ENCODE data around the gene TMEM245. TPM values are rescaled to one million over a fixed set of nuclear protein-coding genes. Genes with fewer than 3 reads are reported as not detected.
A peak's percentile ranks its signal among the peaks of the same experiment; 100 is the strongest.

Gene TMEM245
- total and polyA plus RNA-seq, 5 experiments from 2014 or later: 16.3 to 72.4 (median 29.2) TPM

DNA sequence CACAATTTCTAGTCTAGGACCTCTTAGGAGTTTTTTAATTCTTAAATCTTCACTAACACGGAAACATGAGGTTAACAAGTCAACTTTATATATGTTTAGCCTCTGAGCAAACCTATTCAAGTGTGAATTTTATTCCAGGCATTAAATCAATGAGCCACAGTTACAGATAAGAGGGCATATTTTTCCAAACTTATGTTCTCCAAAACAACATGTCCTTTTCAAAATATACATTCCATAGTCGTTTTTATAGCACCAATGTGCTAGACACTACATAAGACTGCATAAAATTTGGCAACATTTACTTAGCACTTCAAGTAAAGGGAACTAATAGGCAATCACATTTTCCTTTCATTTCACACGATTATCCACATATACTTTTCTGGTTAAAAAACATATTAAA, 6.5 kb downstream of the TMEM245 start:
- Mint-ChIP-seq H3K36me3 (peaks cover 0 to 21% (median 0%) of the 10 kb centered on the region in 3 donors), H3K27ac (peak overlapping the region in 7 of 10 donors; percentile 11 to 92 (median 60)), H3K9me3 (no peaks in the 10 kb centered on the region), H3K4me1 (peaks cover 37 to 96% (median 87%) of the 10 kb centered on the region in 4 donors), H3K4me3 (peak overlapping the region in 5 of 10 donors; percentile 9 to 57 (median 42)), H3K27me3 (no peaks in the 10 kb centered on the region)
- POLR2A ChIA-PET: no interaction called here
- DNase-seq: no peak
- no peak for ATAC-seq

DNA sequence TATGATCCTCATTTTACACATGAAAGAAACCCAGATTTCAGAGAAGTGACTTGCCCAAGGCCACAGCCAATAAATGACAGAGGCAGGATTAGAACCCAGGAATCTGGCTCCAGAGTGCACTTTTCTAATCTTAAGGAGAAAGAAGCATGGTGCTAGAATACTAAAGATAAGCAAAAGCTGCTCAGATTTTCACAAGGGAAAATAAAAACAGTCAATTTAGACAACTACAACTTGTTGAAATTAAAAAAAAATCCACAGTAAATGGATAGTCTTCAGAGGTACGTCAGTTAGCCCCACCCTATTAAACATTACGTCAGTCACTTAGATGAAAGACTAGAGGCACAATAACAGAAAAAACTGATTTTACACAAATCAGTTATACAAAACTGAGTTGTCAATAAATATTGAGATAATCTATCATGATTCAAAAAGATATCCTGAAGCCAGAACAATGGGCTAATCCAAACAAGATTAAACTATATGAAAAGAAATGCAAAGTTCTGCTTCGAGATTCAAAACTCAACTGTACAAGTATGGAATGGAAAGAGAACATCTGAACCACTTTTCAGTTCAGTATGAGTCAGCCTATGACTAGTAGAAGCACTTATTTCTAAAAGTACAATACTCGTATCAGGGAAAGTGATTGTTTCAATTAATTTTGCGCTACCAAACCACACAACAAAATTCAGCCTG, 9.3 kb downstream of the TMEM245 start:
- Mint-ChIP-seq H3K9me3 (no peaks in the 10 kb centered on the region), H3K27me3 (no peaks in the 10 kb centered on the region), H3K4me3 (peak overlapping the region in 9 of 10 donors; percentile 16 to 86 (median 68)), H3K36me3 (peaks cover 0 to 26% (median 3%) of the 10 kb centered on the region in 3 donors), H3K4me1 (peaks cover 35 to 89% (median 77%) of the 10 kb centered on the region in 4 donors), H3K27ac (peak overlapping the region; percentile 63 to 94 (median 88))
- POLR2A ChIA-PET: interaction anchor here (1.0 to 3.4 kb wide), 2 partner anchors 8 to 9 kb away, joined by 3 to 20 read pairs; partner anchors contain the start of gene TMEM245
- ATAC-seq (peak; percentile 72 to 85), DNase-seq (peak in 4 of 10 donors; percentile 25 to 51 (median 42))

DNA sequence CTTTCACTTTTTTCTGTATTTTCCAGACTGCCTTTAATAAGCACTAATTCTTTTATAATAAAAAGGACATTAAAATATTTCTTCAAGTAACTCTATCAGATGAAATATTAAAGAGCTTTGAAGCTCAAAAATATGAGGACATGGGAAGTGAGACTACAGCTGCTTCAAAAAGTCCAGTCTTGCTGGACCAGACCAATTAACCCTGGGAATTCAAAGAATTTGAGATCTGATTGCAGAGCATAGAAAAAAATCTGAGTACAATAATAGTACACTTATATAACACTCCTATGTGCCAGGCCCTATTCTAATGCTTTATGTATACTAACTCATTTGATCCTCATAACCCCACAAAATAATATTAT, 9.8 kb downstream of the TMEM245 start:
- POLR2A ChIA-PET: interaction anchor here (3.4 kb wide), 1 partner anchor 9 kb away, joined by 20 read pairs; the partner anchor contains the start of gene TMEM245
- peaks cover 0 to under 1% (median 0%) of the 10 kb centered on the region in 9 donors for H3K9me3 Mint-ChIP-seq
- peaks cover 35 to 86% (median 75%) of the 10 kb centered on the region in 4 donors for H3K4me1 Mint-ChIP-seq
- peaks cover 0 to 28% (median 8%) of the 10 kb centered on the region in 3 donors for H3K36me3 Mint-ChIP-seq
- H3K27me3 Mint-ChIP-seq: no peaks in the 10 kb centered on the region
- DNase-seq: no peak
- H3K27ac Mint-ChIP-seq: peak overlapping the region; percentile 63 to 94 (median 88)
- H3K4me3 Mint-ChIP-seq: peak overlapping the region in 9 of 10 donors; percentile 16 to 86 (median 68)
- ATAC-seq: no peak

DNA sequence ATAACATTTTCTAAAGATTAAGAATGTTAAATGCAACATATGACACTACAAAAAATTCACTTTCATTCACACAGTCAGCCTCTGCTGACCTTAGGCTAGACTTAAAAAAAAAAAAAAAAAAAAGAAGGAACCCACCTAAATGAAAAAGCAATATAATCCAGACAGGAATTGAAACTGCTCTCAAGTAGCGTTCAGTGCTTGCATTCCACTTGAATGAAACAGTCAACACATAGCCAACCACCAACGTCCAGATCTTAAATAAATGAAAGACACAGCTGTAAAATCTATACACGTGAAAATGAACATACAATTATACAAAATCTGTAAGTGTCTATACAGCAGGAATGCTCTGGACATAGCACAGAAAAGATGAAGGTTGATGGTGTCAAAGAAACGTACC, 11.4 kb downstream of the TMEM245 start:
- Mint-ChIP-seq H3K27me3 (no peaks in the 10 kb centered on the region), H3K27ac (peak overlapping the region in 8 of 10 donors; percentile 52 to 93 (median 86)), H3K9me3 (peaks cover 0 to 8% (median 4%) of the 10 kb centered on the region in 9 donors), H3K4me3 (peak overlapping the region in 6 of 10 donors; percentile 2 to 86 (median 41)), H3K36me3 (peaks cover 9 to 30% (median 18%) of the 10 kb centered on the region in 3 donors), H3K4me1 (peaks cover 32 to 72% (median 67%) of the 10 kb centered on the region in 4 donors)
- no peak for ATAC-seq
- POLR2A ChIA-PET: interaction anchor here (1.3 to 3.4 kb wide), 2 partner anchors 11 kb away, joined by 9 to 20 read pairs; partner anchors contain the start of gene TMEM245
- no peak for DNase-seq

DNA sequence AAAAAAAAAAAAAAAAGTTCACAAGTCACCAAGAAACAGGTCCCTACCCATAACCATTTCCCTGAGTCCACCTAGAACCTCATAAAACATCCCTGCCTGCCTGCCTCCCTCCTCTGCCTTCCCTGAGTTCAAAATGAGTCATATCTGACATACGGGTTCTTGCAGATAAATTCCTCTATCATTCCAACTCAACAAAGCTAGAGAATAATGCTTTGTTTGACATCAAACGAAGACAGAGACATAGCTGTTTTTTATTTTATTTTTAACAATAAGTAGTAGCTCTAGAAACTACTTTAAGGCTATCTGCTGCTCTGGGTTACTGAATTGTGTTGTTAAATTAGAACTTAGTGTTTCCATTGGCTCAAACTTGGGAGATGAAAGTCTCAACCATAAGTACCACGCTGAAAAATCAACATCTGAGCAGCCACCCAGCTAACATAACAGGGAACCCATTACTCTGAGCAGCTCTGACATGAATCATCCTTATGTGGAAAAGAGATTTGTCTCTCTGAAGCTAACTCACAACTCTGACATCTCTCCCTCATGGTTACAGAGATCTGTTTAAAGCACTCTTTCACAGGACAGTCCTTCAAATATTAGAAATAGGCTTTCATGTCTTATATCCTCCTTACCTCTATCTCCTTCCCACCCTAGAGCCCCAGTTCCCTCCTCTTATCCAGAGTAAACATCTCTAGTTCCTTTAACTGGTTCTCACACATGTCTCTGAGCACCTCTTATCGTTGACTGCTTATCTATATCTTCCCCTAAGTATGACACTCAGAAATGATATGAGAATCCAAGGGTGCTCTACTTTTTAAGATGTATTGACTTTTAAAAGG, 12.1 kb downstream of the TMEM245 start:
- peak overlapping the region in 9 of 10 donors; percentile 11 to 82 (median 42) for H3K4me3 Mint-ChIP-seq
- H3K9me3 Mint-ChIP-seq: peaks cover 2 to 13% (median 8%) of the 10 kb centered on the region in 9 donors
- ATAC-seq (peak; percentile 36 to 73), DNase-seq (no peak)
- POLR2A ChIA-PET: interaction anchor here (1.0 to 1.3 kb wide), 2 partner anchors 11 to 12 kb away, joined by 3 to 9 read pairs; partner anchors contain the start of gene TMEM245
- H3K4me1 Mint-ChIP-seq: peaks cover 36 to 73% (median 67%) of the 10 kb centered on the region in 4 donors
- H3K36me3 Mint-ChIP-seq: peaks cover 16 to 37% (median 25%) of the 10 kb centered on the region in 3 donors
- peak overlapping the region; percentile 61 to 93 (median 85) for H3K27ac Mint-ChIP-seq
- H3K27me3 Mint-ChIP-seq: no peaks in the 10 kb centered on the region

DNA sequence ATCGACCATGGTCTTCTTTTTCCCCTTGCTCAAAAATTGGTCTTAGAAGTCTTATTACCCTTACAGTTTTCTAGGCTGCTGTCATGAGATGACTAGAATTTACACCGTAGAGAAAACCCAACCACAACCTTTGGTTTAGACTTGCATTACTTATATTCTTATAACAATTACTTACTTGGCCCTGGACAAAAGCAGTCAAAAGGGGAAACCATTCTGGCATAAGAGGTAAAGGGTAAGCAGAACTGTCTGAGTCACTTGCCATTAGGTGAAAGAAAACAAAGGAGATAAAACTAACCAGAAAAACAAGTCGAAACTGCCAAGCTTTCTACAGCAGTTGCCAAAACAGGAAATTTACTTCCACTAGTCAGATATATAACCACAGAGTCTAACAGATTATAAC, 17.9 kb downstream of the TMEM245 start:
- Mint-ChIP-seq H3K9me3 (peaks cover 2 to 14% (median 8%) of the 10 kb centered on the region in 9 donors), H3K36me3 (peaks cover 18 to 36% (median 31%) of the 10 kb centered on the region in 3 donors), H3K4me1 (peaks cover 31 to 73% (median 67%) of the 10 kb centered on the region in 4 donors), H3K27ac (peak overlapping the region; percentile 32 to 92 (median 89)), H3K27me3 (no peaks in the 10 kb centered on the region), H3K4me3 (peak overlapping the region; percentile 62 to 81 (median 72))
- POLR2A ChIA-PET: interaction anchor here (1.4 to 2.2 kb wide), 2 partner anchors 9 to 18 kb away, joined by 3 to 15 read pairs; partner anchors contain the start of gene TMEM245
- ATAC-seq (peak; percentile 67 to 79), DNase-seq (peak in 3 of 10 donors; percentile 20 to 40 (median 34))

DNA sequence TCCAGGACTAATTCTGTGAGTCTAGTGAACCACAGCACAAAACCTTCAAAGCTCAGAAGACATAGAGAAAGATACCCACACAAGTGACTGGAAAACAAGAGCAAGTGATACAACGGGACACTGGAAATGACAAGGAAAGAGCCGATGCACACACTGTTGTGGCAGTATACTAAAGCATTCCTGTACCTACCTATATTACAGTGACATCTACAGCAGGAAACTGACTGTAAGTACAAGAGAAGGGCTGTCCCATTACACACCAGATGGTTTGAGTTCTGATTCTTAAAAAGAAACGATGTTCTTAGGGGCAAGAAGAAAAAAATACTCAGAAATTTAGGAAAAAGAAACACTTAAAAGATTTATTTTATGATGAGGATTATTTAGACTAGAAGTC, 18.5 kb downstream of the TMEM245 start:
- H3K4me1 Mint-ChIP-seq: peaks cover 29 to 75% (median 69%) of the 10 kb centered on the region in 4 donors
- peak overlapping the region; percentile 32 to 93 (median 89) for H3K27ac Mint-ChIP-seq
- ATAC-seq (peak; percentile 49 to 60), DNase-seq (no peak)
- H3K27me3 Mint-ChIP-seq: no peaks in the 10 kb centered on the region
- peaks cover 2 to 14% (median 8%) of the 10 kb centered on the region in 9 donors for H3K9me3 Mint-ChIP-seq
- peaks cover 18 to 34% (median 31%) of the 10 kb centered on the region in 3 donors for H3K36me3 Mint-ChIP-seq
- POLR2A ChIA-PET: interaction anchor here (1.7 to 2.2 kb wide), 2 partner anchors 17 to 19 kb away, joined by 15 to 18 read pairs; partner anchors contain the start of gene TMEM245
- peak overlapping the region; percentile 46 to 80 (median 72) for H3K4me3 Mint-ChIP-seq

DNA sequence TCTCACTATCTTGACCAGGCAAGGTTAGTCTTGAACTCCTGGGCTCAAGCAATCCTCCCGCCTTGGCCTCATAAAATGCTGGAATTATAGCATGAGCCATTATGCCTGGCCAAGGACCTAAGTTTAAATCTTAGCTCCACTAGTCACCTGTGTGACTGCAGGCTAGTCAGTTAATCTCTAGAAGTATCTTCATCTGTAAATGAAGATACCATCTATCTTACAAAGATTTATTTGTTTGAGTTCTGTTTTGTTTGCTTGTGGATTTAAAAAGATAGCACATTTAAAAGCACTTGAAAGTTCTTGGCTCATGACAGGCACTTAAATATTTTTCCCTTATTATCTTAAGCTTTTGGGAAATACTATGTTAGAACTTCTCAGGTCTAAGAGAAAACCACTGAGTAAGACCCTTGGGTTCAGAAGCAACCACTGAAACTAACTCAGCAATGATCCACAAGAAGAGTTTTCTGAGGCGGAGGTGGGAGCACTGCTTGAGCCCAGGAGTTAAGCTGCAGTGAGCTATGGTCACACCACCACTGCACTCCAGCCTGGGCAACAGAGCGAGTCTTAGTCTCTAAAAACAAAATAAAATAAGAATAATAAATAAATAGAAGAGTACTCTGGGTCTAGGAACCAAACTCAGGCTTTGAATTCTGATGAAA, 19.1 kb downstream of the TMEM245 start:
- peak overlapping the region; percentile 32 to 93 (median 89) for H3K27ac Mint-ChIP-seq
- ATAC-seq (no peak), DNase-seq (no peak)
- H3K4me3 Mint-ChIP-seq: peak overlapping the region; percentile 46 to 80 (median 72)
- POLR2A ChIA-PET: interaction anchor here (0.6 to 1.7 kb wide), 2 partner anchors 10 to 18 kb away, joined by 3 to 18 read pairs; partner anchors contain the start of gene TMEM245
- peaks cover 2 to 14% (median 8%) of the 10 kb centered on the region in 9 donors for H3K9me3 Mint-ChIP-seq
- peaks cover 33 to 81% (median 74%) of the 10 kb centered on the region in 4 donors for H3K4me1 Mint-ChIP-seq
- H3K36me3 Mint-ChIP-seq: peaks cover 18 to 33% (median 31%) of the 10 kb centered on the region in 3 donors
- H3K27me3 Mint-ChIP-seq: no peaks in the 10 kb centered on the region

DNA sequence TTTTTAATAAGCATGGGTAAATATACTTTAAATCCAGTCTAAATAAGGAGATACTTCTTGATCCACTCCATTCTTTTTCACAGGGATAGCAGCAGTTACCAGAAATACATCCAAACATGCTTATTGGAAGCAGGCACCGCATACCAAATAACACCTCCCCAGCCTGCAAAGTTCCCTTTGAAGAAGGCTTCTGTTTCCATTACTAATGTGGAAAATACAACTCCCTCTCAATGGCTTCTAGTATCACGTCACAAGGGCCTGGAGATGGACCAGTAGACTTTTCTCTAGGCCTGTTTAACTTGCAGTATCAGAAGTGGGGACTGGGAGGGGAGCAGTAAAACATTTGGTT, 20.8 kb downstream of the TMEM245 start:
- no peak for ATAC-seq
- H3K9me3 Mint-ChIP-seq: peaks cover 2 to 14% (median 5%) of the 10 kb centered on the region in 9 donors
- H3K36me3 Mint-ChIP-seq: peaks cover 13 to 29% (median 20%) of the 10 kb centered on the region in 3 donors
- H3K27me3 Mint-ChIP-seq: no peaks in the 10 kb centered on the region
- no peak for DNase-seq
- peak overlapping the region in 2 of 10 donors; percentile 1 to 7 for H3K4me3 Mint-ChIP-seq
- POLR2A ChIA-PET: no interaction called here
- H3K4me1 Mint-ChIP-seq: peaks cover 43 to 93% (median 89%) of the 10 kb centered on the region in 4 donors
- H3K27ac Mint-ChIP-seq: peak overlapping the region in 8 of 10 donors; percentile 22 to 89 (median 77)

DNA sequence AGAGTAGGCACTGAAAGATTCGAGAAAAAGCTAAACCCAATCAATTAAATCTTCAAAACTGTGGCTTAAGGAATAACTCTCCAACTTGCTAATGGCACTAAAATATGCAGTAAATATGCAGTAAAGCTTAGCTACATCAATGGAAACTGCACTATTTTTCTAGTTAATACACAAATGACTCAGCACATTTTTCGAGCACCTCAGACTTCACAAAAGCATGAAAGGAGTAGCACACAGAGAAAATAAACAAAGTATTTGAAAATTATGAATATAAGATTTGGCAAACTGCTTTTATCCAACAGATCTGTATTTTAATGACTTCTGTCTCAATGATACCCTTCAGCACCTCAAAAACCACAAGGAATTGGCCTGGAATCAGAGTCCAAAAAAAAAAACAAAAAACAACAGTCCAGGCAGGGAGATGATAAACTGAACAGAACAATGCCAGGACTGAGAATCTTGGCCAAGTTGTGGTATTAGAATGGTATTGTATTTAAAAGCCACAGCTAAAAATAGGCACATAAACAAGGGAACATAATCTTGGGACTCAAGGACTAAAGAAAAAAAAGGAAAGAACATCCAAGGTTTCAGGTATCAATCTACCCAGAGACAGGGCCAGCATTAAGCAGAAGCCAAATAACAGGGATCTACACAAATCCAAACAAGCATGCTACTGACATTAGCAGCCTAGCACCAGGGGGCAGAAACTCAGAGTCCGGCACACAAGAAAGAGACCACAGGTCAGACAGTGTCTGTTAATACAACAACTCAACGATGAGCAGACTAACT, 21.4 kb downstream of the TMEM245 start:
- no peak for ATAC-seq
- no peaks in the 10 kb centered on the region for H3K27me3 Mint-ChIP-seq
- peaks cover 10 to 29% (median 21%) of the 10 kb centered on the region in 3 donors for H3K36me3 Mint-ChIP-seq
- POLR2A ChIA-PET: interaction anchor here (5.3 kb wide), 1 partner anchor 20 kb away, joined by 33 read pairs; the partner anchor contains the start of gene TMEM245
- H3K27ac Mint-ChIP-seq: peak overlapping the region in 9 of 10 donors; percentile 22 to 89 (median 81)
- H3K9me3 Mint-ChIP-seq: peaks cover under 1 to 8% (median 3%) of the 10 kb centered on the region in 9 donors
- peak overlapping the region in 8 of 10 donors; percentile 2 to 55 (median 20) for H3K4me3 Mint-ChIP-seq
- H3K4me1 Mint-ChIP-seq: peaks cover 41 to 94% (median 90%) of the 10 kb centered on the region in 4 donors
- DNase-seq: no peak

Measured in naive thymus-derived CD8-positive, alpha-beta T cell (primary cell).